22Rv1 (cell line): Measurements from ENCODE around the gene ZNF385D.

ENCODE experiments used
- H3K27ac ChIP-seq: fragments of 450-650 bp; 2 replicates; pipeline ENCODE4 v1.5.1; 2017
- ZFX ChIP-seq: fragments of 450-650 bp; IDR thresholded peaks from 2 replicates; pipeline ENCODE4 v1.6.1; 2017; ENCODE audit warnings: antibody characterized with exemption, borderline replicate concordance
- TF ChIP-seq, protein P1 (sequence below): fragments of 450-650 bp; IDR thresholded peaks from 2 replicates; pipeline ENCODE4 v1.5.1; 2017; ENCODE audit warnings: mild to moderate bottlenecking

Gene ZNF385D

DNA sequence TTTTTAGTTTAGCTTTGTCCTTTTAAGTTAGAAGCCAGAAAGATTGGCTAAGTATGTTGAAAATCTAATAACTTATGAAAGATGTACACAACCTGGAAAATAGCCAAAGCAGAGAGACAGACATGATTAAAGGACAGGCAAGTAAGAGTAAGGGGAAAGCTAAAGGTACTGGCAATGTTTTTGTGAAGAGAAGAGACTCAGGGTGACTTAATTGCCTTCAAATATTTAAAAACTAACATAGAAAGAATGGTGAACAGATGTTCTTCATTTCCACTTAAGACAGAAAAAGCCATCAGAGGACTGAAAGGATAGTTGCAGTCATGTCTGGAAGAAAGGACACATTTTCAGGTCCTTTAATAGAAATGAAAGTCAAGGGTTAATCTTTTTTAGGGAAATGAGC lies 68.8 kb downstream of the ZNF385D start:
- no peak overlapping the region for H3K27ac ChIP-seq
- TF ChIP-seq, protein P1, sequence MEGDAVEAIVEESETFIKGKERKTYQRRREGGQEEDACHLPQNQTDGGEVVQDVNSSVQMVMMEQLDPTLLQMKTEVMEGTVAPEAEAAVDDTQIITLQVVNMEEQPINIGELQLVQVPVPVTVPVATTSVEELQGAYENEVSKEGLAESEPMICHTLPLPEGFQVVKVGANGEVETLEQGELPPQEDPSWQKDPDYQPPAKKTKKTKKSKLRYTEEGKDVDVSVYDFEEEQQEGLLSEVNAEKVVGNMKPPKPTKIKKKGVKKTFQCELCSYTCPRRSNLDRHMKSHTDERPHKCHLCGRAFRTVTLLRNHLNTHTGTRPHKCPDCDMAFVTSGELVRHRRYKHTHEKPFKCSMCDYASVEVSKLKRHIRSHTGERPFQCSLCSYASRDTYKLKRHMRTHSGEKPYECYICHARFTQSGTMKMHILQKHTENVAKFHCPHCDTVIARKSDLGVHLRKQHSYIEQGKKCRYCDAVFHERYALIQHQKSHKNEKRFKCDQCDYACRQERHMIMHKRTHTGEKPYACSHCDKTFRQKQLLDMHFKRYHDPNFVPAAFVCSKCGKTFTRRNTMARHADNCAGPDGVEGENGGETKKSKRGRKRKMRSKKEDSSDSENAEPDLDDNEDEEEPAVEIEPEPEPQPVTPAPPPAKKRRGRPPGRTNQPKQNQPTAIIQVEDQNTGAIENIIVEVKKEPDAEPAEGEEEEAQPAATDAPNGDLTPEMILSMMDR, result no peak
- no peak for TF ChIP-seq ZFX

DNA sequence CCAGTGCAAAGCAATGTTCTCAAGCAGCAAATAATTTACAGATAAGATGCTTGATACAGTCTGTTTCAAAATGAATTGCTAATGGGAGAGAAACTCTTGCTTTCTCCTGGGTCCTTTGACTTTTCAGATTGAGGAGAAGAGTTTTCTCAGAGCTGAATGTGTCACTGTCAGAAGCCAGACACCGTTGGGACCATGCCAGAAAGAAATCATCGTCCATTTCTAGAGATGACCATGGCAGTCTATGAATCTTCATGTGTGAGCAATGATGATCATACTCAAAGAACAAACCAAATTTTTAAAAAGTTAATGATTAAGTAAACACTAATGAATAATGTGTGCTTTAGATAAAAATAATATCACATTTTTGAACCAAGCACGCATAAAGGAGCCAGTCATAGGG lies 77.6 kb downstream of the ZNF385D start:
- H3K27ac ChIP-seq, result no peak overlapping the region

DNA sequence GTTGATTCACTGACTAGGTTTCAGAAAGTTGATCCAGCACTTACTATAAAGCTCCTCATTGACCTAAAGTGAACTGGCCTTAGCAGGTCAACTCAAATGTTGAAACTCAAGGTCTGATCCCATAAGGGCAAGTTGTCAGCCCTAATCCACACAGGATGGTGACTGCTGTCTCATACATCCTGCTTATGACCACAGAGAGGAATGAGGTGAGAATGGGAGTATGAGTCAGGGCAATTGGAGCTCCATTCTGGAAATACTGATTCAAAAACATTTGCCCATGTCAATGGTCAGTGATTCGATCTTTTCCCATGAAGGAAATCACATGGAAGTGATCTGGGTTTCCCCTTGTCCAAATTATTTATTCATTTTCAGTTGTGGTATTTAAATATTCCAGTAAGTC lies 78.7 kb downstream of the ZNF385D start:
- TF ChIP-seq, protein P1, result no peak
- TF ChIP-seq ZFX, result no peak
- no peak overlapping the region for H3K27ac ChIP-seq

More for the DNA sequence above, 77.6 kb downstream of the ZNF385D start:
- TF ChIP-seq, protein P1, result no peak
- no peak for TF ChIP-seq ZFX

DNA sequence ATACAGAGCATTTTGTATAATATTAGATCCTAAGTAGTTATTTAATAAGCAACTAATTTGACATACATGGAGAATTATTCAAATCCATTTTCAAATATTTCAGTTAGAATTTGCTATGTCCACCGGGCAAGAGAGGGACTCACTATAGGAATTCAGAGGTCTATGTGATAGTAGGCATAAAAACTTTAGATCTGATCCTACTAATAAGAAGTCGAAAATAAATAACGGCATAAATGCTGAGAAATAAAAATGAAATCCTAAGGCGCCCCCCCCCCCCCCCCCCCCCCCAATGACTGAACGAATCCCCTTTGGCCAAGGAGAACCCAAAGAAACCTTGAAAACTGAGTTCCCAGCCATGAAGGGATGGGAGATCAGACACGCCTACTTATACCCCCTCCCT lies 80.6 kb downstream of the ZNF385D start:
- TF ChIP-seq ZFX, result no peak
- TF ChIP-seq, protein P1, result no peak
- H3K27ac ChIP-seq, result no peak overlapping the region

DNA sequence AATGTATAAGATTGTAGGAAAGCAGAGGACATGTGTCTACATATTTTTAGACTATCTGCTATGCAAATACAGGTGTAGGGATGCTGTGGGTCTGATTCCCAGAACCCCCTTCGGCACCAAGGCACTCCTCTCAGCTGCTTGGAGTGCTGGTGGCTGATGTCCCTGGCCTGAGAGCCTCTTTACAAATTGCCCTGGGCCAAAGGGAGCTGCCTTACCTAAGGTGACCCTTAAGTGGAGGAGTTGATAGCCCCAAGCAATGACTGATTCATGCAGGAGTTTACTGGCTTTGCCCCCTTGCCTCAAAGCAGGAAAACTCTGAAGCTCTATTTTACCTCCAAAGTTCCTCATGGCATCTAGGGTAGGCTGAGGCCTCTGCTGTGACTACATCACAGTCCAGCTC lies 83.0 kb downstream of the ZNF385D start:
- TF ChIP-seq, protein P1, result no peak
- no peak for TF ChIP-seq ZFX
- no peak overlapping the region for H3K27ac ChIP-seq

DNA sequence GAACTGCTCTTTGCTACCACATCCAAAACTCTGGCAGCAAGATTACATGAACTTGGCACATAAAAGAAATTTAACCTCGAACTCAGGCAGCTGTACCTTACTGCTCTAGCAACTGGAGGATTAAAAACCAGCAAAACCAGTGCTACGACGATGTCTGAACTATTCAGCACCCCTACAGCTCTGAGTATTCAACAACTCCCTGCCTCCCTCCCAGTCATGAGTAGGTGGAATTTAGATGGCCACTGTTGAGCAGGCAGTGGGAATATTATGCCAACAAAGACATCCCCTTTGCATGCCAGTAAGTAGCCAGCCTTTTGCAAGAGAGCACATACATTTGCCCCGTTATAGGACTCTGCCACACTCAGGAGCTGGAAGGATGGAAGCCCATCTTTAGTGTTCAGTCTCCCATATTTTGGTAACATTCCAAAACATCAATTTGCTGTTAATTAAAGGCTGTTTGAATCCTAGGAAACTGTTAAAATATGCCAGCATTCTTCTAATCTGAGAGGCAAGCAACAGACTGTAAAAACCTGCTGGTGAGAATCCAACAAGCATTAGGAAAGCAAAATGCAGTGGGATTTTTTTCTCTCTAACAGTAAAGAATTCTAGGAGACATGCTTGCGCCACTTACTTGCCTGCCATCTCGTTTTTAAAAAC lies 85.4 kb downstream of the ZNF385D start:
- TF ChIP-seq ZFX, result no peak
- TF ChIP-seq, protein P1, result no peak
- no peak overlapping the region for H3K27ac ChIP-seq

DNA sequence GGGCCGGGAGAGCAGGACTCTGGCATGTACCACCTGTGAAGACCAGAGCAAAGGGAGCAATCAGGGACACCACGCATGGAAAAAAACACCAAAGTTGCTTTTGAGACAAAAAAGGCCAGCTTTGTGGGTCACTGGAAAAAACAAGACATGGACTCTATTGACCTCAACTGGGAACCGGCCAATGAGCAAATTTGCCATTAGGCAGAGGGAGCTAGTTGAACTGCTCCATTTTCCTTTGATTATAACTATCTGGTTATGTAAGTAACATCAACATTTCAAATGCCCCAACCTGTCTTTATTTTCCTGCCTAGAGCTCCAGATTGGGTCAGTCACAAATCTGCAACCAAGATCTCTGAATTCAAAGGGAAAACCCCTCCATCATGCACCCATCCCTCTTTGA lies 86.0 kb downstream of the ZNF385D start:
- H3K27ac ChIP-seq, result no peak overlapping the region
- TF ChIP-seq, protein P1, result no peak
- TF ChIP-seq ZFX, result no peak
